ENCODE results near the gene ZBTB21.
"Not testable (repeated sequence)": the region's sequence is repeated elsewhere in the genome, so short reads cannot be mapped to it uniquely, and the experiment has no call there.

Gene ZBTB21

GRCh38 chr21:41995577-41995976 lies 14.6 kb downstream of the ZBTB21 start:
- DNase-seq (ENCODE audit: low read depth in 2 of 3, low spot score in 2 of 3) = no peak

- DNase-seq (ENCODE audit: low read depth in 2 of 3, low spot score in 2 of 3) = not testable (repeated sequence)
Measured at GRCh38 chr21:41994613-41995012, 15.5 kb downstream of the ZBTB21 start.

DNA sequence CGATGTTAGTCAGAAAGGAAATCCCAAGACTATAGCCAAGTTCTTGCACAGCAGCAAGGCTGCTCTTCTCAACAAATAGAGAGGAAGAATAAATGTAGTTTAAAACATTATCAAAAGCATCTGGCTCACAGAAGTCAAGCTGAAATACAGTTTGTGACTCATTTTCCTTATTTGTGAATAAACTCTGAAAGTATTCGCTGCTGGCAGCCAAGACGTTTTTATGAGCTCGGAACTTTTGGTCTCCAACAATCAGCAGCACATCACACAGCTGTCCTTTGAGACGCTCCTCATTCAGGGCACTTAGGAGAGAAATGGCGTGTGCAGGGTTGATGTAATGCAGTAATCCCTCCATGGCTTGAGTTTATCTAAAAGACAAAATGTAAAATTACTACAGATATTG lies 16.4 kb downstream of the ZBTB21 start:
- no peak for DNase-seq (ENCODE audit: low read depth in 2 of 3, low spot score in 2 of 3)

- no peak for DNase-seq (ENCODE audit: low read depth in 2 of 3, low spot score in 2 of 3)
Measured at GRCh38 chr21:41992576-41992975, 17.6 kb downstream of the ZBTB21 start.

- DNase-seq (ENCODE audit: low read depth in 2 of 3, low spot score in 2 of 3) = no peak
Measured at GRCh38 chr21:41991659-41992058, 18.5 kb downstream of the ZBTB21 start.

DNA sequence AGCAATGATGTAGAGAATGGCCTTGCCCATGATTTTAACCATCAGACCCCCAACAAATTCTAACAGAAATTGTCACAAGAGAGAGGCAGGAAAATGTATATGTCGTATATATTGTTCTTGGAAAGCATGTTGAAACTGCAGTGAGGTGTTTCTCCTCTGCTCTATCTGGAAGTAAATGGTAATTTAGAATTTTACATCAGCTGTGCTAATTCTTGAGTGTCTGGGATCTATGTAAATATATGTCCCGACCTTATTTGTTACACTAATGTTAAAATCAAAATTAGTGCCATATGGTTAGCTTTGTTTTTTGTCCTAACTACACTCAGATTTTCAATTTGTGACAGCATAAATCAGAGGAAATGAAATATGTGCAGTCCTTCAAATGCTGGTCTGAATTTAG lies 20.5 kb downstream of the ZBTB21 start:
- no peak for DNase-seq (ENCODE audit: low read depth in 2 of 3, low spot score in 2 of 3)

DNA sequence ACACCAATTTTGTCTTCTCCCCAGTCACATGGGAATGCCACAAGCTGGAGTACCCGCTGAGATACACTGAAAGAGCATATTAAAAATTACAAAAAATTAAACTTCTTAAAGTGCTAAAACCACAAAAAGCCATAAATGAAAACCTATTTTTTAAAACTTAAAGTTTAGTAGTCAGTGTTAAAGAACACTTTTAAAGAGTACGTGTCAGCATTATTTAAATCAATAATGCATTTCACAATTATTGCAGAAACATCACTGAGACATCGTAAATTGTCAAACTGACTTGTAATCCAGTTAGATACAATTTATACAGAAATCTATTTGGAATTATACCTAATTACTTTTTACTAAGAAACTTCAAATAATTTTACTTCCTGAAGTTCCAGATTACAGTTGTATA lies 22.9 kb downstream of the ZBTB21 start:
- no peak for DNase-seq (ENCODE audit: low read depth in 2 of 3, low spot score in 2 of 3)

GRCh38 chr21:41985662-41986416 lies 24.3 kb downstream of the ZBTB21 start:
- no peak for DNase-seq (ENCODE audit: low read depth in 2 of 3, low spot score in 2 of 3)

DNA sequence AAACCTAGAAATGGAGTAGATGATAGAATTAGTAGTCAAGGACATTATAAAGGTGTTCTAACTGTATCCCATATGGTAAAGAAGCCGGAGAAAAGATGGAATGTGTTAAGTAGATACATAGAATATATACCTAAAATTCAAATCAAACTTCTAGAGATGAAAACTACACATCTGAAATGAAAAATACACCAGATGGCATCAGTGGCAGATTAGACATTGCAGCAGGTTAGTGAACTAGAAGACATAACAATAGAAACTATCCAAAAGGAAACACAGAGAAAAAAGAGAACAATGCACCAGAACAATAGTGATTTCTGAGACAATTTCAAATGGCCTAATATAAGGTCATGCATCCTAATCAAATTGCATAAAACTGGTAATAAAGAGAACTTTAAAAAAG lies 26.9 kb downstream of the ZBTB21 start:
- no peak for DNase-seq (ENCODE audit: low read depth in 2 of 3, low spot score in 2 of 3)

DNA sequence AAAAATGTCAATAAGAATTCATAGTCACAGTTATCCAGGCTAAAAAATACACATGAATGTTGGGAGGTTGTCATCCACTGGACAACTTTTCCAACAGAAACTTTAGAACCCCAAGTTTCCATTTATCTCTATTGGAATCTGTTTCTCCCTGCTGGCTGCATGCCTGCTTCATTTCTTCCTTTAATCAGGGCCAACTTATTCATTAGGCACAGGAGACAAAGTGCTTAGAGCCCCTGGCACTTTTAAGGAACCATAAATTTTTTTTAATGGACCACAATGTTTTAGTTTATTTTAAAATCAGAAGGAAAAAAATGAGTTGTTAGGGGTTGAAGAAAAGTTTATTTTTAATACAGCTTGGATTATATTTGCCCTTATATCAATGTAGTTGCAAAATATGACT lies 29.6 kb downstream of the ZBTB21 start:
- no peak for DNase-seq (ENCODE audit: low read depth in 2 of 3, low spot score in 2 of 3)

GRCh38 chr21:41979751-41980369 lies 30.3 kb downstream of the ZBTB21 start:
- no peak for DNase-seq (ENCODE audit: low read depth in 2 of 3, low spot score in 2 of 3)

DNA sequence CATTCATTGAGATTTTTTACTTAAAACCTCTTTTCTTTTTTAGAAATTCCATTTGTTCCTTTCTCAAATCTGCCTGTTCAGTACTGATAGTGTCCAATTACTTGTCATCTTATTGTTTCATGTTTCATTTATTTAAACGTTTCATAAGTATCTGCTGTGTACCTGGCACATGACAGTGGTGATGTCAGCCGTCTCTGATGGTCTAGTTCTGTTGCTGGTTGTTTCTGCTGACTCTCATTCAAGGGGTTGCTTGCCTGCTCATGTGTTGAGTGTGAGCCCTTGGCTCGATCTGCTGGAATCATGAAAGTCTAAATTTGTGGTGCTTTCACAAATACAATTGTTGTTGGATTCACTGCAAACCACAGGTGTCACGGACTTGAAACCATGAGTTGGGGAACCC lies 30.8 kb downstream of the ZBTB21 start:
- no peak for DNase-seq (ENCODE audit: low read depth in 2 of 3, low spot score in 2 of 3)

GRCh38 chr21:41977034-41977950 lies 32.9 kb downstream of the ZBTB21 start:
- no peak for DNase-seq (ENCODE audit: low read depth in 2 of 3, low spot score in 2 of 3)

DNA sequence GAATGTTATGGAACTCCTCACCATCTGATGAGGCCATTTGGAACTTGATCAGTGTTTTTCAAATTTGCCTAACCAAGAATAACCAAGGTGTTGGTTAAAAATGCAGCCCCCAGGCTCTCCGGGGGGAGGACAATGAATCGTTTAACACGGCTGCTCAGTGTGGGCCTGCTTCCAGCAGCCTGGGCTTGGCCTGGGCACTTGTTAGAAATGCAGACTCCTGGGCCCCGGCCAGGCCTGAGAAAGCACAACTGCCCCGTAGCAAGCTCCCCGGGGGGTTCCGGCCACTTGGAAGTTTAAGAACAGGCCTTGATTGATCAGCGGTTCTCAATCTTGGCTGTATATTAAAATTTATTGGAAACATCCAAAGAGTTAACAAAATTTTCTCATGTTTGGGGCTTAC lies 33.5 kb downstream of the ZBTB21 start:
- no peak for DNase-seq (ENCODE audit: low read depth in 2 of 3, low spot score in 2 of 3)

DNA sequence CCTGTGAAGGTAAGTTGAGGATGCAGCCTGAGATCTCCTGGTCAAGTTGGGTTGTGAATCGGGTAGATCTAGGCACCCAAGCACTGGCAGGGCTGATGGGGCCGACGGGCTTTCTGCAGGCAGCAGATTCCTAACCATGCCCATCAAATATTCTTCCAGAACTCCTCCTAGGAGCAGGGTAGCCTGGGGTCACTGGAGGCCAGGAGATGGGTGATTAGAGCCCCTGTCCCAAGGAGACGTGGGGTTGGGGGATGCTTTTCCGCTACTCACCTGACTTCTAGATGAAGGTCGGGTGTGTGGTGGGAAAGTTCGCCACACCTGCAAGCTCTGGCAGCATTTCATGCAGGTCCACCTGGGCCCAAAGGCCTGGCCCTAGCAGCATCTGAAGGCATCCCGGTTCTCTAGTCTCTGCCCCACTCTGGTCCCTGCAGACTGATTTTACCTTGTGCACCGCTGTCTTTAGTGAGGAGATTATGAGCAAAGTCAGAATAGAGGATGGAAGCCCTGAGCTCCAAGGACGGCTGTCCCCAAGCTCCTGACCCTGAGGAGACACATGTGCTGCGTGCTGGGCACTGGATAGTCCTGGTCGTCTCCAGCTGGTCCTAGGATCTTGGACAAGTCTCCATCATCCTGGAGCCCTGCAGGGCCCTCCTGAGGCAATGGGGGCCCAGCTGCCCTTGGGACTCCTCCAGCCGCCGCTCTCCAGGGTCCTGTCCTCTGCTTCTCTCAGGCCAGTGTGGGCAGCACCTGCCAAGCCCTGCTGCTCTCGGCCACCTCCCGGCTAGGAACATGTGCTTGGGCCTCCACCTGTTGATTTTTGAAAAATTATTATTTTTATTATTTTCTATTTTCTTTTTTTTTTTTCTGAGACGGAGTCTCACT lies 34.5 kb downstream of the ZBTB21 start:
- no peak for DNase-seq (ENCODE audit: low read depth in 2 of 3, low spot score in 2 of 3)

GRCh38 chr21:41974752-41975053 lies 35.5 kb downstream of the ZBTB21 start:
- DNase-seq (ENCODE audit: low read depth in 2 of 3, low spot score in 2 of 3) = no peak

- no peak for DNase-seq (ENCODE audit: low read depth in 2 of 3, low spot score in 2 of 3)
Measured at GRCh38 chr21:41973861-41974751, 36.1 kb downstream of the ZBTB21 start.

DNA sequence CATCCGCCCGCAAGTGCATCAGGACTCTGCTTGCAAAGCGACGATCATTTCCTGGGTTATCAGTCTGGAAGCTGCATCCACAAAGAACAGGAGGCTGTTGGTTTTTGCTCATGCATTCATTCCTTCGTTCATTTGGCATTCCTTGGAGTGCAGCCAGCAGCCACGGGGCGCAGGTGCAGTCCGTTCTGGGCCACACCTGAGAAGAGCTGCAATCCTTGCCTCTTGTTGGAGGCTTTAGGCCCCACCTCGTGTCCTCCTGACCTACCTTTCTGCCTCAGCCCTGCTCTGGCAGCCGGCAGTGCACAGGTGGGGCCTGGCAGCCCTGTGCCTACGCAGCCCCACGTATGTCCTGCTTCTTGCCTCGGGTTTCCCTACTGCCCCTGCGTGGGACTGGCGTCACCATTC lies 36.7 kb downstream of the ZBTB21 start:
- no peak for DNase-seq (ENCODE audit: low read depth in 2 of 3, low spot score in 2 of 3)

DNA sequence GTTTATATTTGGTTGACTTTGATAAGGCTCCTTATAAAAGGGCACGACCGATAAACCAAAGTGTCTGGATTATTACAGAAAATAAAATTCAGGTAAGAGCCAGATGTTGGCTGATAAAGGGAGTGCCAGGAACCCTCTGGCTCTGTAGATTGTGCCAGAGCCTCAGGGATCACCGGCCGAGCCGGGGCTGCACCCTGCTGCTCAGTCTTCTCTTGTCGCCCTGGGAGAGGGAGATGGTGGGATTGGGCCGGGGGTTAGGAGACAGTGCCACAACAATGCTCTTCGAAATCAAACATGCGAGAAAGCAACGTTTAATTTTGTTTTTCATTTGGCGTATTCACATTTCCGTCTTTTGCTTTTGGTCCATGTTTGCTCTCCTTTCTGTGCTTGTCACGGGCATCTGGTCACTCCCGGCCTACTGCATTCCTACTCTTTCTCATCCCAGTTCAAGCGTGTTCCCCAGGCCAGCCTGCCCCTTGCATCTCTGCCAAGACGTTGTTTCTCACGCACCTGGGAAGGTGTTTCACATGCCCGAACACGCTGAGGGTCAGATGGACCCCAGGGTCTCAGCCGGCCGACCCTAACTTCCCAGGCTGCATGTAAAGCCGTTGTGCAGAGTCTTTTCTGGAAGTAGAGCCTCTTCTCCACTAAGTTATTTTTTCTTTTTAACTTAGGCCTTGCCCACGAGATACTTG lies 37.5 kb downstream of the ZBTB21 start:
- DNase-seq (ENCODE audit: low read depth in 2 of 3, low spot score in 2 of 3) = no peak

DNA sequence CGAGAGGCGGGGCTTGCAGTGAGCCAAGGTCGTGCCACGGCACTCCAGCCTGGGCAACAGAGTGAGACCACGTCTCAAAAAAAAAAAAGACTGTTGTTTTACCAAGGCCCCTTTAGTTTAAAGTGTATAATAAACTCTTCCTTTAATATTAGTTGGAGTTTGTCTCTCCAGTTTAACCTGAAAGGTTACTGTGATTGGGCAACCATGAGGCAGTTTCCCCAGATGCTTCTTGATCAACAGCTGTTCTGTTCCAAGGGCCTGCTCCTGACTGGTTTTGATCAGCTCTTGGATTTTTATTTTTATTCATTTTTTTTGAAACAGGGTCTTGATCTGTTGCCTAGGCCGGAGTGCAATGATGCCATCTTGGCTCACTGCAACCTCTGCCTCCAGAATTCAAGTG lies 38.3 kb downstream of the ZBTB21 start:
- DNase-seq (ENCODE audit: low read depth in 2 of 3, low spot score in 2 of 3) = no peak

Measured in activated CD8-positive, alpha-beta memory T cell treated with anti-CD3 and anti-CD28 coated beads for 48 hours (primary cell).